ENCODE measurements around the gene RLN3. TPM values are rescaled to one million over a fixed set of nuclear protein-coding genes. Genes with fewer than 3 reads are reported as not detected.

Gene RLN3
- total and polyA plus RNA-seq, 10 of the 15 experiments (the other 5 are each of a cell fraction or from before 2014, with no cell fraction given): not detected

DNA sequence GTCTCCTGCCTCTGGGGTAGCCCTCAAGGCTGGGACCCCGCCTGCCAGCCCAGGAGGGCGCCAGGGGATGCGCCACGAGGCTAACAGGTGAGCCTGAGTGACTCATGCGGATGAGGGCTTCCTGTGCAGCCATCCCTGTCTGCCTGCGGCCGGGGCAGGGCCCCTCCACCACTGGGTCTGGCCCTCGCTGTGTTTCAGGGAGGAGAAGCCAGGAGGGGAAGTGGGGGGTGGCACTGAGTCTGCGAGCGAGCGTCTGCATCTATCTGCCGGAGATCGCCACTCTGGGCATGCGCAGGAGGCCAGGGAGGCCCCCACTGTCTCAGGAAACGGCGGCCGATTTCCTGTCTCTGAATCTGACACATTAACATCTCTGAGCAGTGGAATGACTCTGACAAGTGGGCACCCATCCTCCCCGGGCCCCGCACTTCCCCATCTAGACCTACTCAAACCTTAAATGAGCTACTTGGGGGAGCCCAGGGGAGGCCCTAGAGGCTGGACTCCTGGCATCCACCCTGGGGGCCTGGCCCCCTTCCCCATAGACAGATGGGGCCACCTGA lies 41.5 kb upstream of the RLN3 start (continued):
- TF ChIP-seq ATF3 (IDR thresholded peaks at IDR 0.05; ENCODE audit: borderline replicate concordance, extremely low read depth, low read depth, low read length): 0 out of 2 replicates have a peak, but pooled peaks have one; percentile 20
- TF ChIP-seq ZZZ3 (IDR thresholded peaks at IDR 0.05; ENCODE audit: control insufficient read depth, insufficient read length, low read depth): no peak
- TF ChIP-seq BCL3 (IDR thresholded peaks at IDR 0.05; ENCODE audit: borderline replicate concordance, insufficient read depth, low read depth, low read length, poor library complexity, severe bottlenecking): peak; percentile 58
- TF ChIP-seq STAT3 (IDR thresholded peaks at IDR 0.05; ENCODE audit: low read depth, low read length): no peak
- TF ChIP-seq SPI1 (IDR thresholded peaks at IDR 0.05; ENCODE audit: borderline replicate concordance, insufficient read depth, low read depth, low read length): peak; percentile 90
- TF ChIP-seq GABPA (IDR thresholded peaks at IDR 0.05; ENCODE audit: low read depth): no peak; the same call in 1 of the 2 replicates
- TF ChIP-seq IKZF1 (conservative IDR thresholded peaks at IDR 0.05): peak; percentile 91
- no peak for TF ChIP-seq YBX1 (IDR thresholded peaks at IDR 0.05)
- TF ChIP-seq ZBED1 (IDR thresholded peaks at IDR 0.05; ENCODE audit: borderline replicate concordance): 0 out of 2 replicates have a peak, but pooled peaks have one; percentile 8
- peak in 1 of 2 experiments; percentile 91; a peak in 2 of 4 replicates for TF ChIP-seq ETV6 (conservative IDR thresholded peaks at IDR 0.05 in 1 of 2, IDR thresholded peaks at IDR 0.05 in 1 of 2; ENCODE audit: borderline replicate concordance in 1 of 2, low read depth in 1 of 2)
- no peak for TF ChIP-seq ZNF274 (IDR thresholded peaks at IDR 0.05; ENCODE audit: insufficient read depth, insufficient read length)
- TF ChIP-seq YY1 (IDR thresholded peaks at IDR 0.05; ENCODE audit: low read depth, low read length): peak; percentile 49
- peak; percentile 9; the same call in 1 of the 2 replicates for TF ChIP-seq SMC3 (IDR thresholded peaks at IDR 0.05; ENCODE audit: borderline replicate concordance, low read length)
- peak in 1 of 2 experiments; percentile 3; a peak in 1 of 3 replicates for TF ChIP-seq EGR1 (IDR thresholded peaks at IDR 0.05; ENCODE audit: borderline replicate concordance in 1 of 2, low read depth in 2 of 2, low read length in 2 of 2)
- TF ChIP-seq ATF7 (IDR thresholded peaks at IDR 0.05; ENCODE audit: low read depth): no peak; the same call in 1 of the 2 replicates
- TF ChIP-seq CEBPZ (IDR thresholded peaks at IDR 0.05; ENCODE audit: low read depth, low read length): no peak
- TF ChIP-seq EP300 (IDR thresholded peaks at IDR 0.05; ENCODE audit: borderline replicate concordance in 1 of 2, control insufficient read depth in 1 of 2, low read depth in 2 of 2, low read length in 2 of 2): 0 out of 4 replicates have a peak, but pooled peaks have one; percentile 27 to 47
- no peak for TF ChIP-seq ZNF207 (IDR thresholded peaks at IDR 0.05; ENCODE audit: borderline replicate concordance)
- TF ChIP-seq, protein P1, sequence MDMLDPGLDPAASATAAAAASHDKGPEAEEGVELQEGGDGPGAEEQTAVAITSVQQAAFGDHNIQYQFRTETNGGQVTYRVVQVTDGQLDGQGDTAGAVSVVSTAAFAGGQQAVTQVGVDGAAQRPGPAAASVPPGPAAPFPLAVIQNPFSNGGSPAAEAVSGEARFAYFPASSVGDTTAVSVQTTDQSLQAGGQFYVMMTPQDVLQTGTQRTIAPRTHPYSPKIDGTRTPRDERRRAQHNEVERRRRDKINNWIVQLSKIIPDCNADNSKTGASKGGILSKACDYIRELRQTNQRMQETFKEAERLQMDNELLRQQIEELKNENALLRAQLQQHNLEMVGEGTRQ (IDR thresholded peaks at IDR 0.05; ENCODE audit: borderline replicate concordance, low read depth, low read length): no peak
- TF ChIP-seq NR2C2 (IDR thresholded peaks at IDR 0.05; ENCODE audit: borderline replicate concordance, control insufficient read depth, insufficient read length, low read depth): no peak
- TF ChIP-seq, protein P2, sequence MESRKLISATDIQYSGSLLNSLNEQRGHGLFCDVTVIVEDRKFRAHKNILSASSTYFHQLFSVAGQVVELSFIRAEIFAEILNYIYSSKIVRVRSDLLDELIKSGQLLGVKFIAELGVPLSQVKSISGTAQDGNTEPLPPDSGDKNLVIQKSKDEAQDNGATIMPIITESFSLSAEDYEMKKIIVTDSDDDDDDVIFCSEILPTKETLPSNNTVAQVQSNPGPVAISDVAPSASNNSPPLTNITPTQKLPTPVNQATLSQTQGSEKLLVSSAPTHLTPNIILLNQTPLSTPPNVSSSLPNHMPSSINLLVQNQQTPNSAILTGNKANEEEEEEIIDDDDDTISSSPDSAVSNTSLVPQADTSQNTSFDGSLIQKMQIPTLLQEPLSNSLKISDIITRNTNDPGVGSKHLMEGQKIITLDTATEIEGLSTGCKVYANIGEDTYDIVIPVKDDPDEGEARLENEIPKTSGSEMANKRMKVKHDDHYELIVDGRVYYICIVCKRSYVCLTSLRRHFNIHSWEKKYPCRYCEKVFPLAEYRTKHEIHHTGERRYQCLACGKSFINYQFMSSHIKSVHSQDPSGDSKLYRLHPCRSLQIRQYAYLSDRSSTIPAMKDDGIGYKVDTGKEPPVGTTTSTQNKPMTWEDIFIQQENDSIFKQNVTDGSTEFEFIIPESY (IDR thresholded peaks at IDR 0.05): no peak
